Erythroblast (primary cell): ENCODE measurements around the gene SLC38A5.

Source experiments
- GATA1 ChIP-seq: IDR thresholded peaks from 2 replicates; pipeline ENCODE4 v1.6.1; 2011; ENCODE audit warnings: low read depth, mild to moderate bottlenecking, control low read depth, low read length, moderate library complexity
- POLR2A ChIP-seq: IDR thresholded peaks from 2 replicates; pipeline ENCODE4 v1.6.1; 2011; ENCODE audit warnings: mild to moderate bottlenecking, low read length

- TF ChIP-seq POLR2A (no peak), GATA1 (no peak)
Measured at GRCh38 chrX:48470833-48471118, 716 bp upstream of the SLC38A5 start.
